NCI-H69 (cell line): ENCODE data around the gene ACSL4.
"Not testable (repeated sequence)": the region's sequence is repeated elsewhere in the genome, so short reads cannot be mapped to it uniquely, and the experiment has no call there.

ENCODE experiments used
- DNase-seq: peaks from one replicate; lab custom pipeline; 2025; lab: John Stamatoyannopoulos, UW

The ACSL4 gene

DNA sequence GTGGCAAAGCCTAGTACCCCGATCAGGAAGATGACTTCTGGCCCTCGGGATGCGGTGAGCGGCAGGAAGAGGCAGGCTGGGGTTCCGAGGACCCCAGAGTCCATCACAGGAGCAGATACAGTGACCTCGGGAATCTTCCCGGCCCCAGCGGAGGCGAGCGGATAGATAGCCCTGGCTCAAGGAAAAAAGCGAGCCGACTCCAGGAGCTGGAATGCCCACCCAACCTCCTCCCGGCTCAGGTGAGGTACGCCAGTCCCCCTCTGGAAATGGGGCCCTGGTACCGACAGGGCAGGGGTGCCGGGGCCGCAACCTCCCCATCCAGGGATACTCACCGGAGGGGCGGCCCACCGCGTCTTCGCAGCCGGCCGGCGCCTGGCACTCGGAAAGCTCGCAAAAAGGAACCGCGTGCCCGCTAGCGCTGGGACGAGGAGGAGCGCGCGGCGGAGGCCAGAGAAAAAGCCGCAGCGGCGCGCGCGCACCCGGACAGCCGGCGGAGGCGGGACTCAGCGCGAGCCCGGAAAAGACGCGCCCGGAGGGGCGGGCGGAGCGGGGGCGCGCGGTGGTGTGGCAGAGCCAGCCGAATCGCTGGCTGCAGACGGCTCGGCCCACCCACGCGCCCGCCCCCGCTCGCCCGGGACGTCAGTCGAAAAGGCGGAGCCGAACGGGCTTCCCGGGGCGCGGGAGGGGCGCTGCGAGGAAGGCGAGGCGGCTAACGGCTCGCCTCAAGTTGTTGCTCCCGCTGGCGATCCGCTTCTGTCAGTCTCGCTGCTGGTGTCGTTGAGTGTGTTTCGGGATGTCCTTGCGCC, at the start of gene ACSL4:
TSS of gene ACSL4 (minus strand) at position 451 of the 806 bp plus-strand sequence. CDS start 49,894 bp downstream, outside the sequence.
- peak; percentile 94 for DNase-seq

DNA sequence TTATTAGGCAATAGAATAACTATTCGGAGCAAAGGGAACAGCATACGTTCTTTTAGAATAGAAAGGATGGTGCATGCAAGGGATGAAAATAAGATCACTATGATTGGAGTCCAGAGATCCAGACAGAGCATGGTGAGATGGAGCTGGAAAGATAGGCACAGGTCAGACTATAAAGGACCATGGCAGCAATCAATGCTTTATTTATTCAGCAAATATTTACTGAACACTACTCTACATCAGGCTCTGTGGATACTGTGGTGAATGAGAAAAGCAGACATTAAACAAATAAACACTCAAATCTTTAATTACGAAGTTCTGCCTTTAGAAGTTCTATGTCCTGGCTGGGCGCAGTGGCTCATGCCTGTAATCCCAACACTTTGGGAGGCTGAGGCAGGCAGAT, 44.7 kb upstream of the ACSL4 start:
- no peak for DNase-seq

DNA sequence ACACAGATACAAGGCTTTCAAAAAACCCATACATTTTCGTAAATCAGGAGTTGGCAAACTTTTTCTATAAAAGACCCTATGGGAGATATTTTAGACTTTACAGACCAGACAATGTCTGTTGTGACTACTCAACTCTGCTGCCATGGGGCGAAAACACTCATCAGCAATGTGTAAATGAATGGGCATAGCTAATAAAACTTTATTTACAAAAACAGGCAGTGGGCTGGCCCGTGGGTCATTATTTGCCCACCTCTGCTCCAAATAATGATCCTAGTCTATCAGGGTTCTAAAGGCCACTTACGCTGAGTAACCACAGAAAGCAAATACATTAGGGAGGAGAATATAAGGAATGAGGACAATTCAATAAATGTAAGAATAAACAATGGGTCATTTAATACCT, 43.9 kb upstream of the ACSL4 start:
- no peak for DNase-seq

DNA sequence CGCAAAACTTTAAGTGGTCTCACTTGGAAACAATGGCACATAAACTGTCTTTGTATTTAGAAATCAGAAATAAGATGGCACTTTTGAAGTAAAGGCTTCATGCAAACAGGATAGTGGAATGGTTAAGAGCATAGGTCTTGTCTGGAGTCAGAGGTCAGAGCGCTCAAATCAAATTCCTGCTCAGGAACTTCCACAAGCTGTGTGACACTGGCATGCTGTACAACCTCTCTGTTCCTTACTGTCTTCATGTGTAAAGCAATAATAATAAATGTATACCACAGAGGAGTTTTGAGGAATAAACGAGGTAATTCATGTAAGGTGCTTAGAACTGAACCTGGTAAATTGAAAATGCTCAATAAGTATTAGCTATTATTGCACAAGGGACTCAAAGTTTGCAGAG, 43.4 kb upstream of the ACSL4 start:
- no peak for DNase-seq

DNA sequence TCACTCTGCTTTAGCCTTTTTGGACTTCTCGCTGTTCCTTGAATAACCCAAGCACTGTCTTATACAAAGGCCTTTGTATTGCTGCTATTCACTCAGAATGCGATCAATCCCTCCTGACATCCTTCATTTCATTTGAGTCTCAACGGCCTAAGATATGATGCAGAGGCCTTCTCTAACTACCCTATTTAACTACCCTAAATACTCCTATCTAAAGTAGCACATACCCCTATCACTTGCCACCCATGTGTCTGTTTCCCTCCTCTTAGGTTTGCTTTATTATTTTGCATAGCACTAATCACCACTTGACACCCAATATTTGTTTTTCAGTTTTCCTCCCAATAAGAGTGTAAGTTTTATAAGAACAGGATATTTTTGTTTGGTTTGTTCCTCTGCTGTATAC, 42.3 kb upstream of the ACSL4 start:
- no peak for DNase-seq

DNA sequence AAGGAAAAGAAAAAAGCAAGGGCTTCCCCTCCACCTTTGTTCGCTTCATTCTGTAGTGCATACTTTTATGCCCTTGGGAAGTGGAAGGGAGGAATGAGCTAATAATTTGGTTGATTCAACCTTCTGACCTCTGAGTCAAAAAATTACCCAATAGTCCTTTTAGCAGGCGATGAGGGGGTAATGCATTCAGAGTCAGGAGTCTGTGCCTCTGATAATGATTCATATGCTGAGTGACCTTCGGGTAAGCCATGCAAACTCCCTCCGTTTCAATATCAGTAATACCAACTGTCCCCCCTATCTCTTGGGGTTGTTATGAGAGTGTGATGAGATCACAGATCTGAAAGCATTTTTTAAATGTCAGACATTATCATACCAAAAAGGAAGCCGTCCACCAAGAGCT, 41.6 kb upstream of the ACSL4 start:
- DNase-seq = no peak

DNA sequence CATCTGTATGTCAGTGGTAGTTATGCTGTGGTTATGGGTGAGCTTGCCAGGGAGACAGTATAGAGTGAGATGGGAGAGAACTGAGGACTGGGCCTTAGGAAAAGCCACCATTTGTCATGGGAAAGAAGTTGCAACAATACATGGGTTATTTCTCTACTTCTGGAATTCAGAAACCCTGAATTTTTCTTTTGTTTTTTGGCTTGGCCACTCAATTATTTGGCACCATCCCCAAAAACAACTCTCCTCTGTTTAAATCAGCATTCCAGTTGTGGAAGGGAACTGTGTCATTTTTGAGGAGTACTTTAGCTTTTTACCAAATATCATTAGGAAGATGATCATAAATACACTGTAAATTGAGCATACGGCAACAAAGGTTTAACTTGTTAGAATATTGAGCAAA, 41.1 kb upstream of the ACSL4 start:
- no peak for DNase-seq

DNA sequence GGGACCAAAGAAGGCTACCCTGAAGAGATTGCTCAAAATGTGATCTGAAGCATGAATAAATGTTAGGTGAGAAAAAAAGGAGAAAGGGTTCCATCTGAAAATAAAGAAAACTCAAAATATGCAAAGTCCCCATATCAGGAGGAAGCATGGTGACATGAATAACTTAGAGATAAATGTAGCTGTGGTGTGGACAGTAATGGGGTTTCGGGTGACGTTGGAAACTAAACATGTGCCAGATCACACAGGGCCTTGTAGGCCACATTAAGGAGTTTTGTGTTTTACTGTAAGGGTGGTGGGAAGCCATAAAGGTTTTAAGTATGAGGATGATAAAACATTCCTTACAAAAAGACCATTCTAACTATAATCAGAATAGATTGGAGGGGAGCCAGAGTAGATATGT, 40.3 kb upstream of the ACSL4 start:
- DNase-seq = no peak

DNA sequence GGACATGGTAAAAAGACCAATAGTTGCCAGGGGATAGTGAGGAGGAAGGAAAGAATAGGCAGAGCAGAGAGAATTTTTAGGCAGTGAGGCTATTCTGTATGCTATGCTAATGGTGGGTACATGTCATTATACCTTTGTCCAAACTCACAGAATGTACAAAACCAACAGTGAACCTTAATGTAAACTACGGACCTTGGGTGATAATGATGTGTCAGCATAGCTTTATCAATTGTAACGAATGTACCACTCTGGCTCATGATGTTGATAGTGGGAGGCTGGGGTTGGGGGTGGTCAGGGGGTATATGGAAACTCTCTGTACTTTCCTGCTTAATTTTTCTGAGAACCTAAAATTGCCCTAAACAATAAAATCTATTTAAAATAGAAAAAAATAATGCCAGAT, 37.7 kb upstream of the ACSL4 start:
- DNase-seq = no peak

DNA sequence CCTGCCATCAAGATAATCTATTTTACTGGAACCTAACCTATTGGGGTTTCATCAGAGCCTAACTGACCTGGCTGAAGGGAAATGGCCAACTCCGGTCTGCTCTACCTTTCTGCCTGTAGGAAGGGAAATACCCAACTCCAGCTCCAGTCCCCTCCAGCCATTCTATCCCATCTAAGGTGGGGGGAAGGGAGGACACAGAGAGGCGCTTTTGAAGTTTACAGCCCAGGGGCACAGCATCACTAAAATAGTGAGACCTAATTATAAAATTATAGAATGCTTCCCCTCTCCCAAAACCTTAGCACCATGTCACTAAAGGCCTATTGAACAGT, 27.8 kb upstream of the ACSL4 start:
- DNase-seq = no peak

DNA sequence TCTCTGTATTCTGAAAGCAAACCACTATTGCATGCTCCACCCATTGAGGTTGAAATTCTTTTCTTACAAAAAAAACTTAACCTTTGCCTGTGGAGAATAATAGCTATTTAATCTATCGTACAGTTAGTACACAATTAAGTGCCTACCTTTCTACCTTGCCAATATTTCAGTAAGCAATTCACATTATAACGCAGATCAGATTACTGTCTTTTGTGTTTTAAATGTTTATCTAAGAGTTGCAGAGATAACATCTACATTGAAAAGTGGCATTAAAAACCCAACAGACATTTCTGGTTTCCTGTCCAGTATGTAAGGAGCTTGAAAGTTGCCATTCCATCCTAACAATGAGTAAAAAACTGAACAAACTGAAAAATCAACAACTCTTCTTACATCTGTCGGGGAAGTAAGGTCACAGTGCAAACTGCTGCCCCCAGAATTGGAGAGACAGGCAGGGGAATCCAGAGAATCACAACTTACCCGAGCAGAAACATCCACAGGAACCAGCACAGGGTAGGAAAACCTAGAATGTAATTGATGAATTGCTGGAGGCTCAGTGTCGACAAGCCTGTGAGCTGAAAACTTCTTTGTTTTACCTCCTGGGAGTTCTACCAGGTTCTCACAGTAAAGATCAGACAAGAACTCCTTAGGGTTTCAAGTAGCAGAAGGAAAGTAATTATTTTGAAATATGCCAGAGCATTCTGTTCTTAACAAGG, 27.3 kb upstream of the ACSL4 start:
- DNase-seq = peak; percentile 33

DNA sequence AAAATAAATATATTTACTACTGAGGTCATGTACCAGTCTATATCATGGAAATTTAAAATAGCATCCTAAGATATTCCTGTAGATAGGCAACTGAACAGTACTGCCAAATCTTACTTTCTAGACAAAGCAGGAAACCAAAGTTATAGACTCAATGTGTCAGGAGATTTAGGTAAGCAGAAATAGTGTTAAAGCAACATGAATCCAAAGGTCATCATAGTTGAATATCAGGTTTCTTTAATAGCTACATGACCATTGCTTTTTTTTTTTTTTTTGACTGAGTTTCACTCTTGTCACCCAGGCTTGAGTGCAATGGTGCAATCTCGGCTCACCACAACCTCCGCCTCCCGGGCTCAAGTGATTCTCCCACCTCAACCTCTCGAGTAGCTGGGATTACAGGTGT, 20.2 kb upstream of the ACSL4 start:
- DNase-seq = no peak

DNA sequence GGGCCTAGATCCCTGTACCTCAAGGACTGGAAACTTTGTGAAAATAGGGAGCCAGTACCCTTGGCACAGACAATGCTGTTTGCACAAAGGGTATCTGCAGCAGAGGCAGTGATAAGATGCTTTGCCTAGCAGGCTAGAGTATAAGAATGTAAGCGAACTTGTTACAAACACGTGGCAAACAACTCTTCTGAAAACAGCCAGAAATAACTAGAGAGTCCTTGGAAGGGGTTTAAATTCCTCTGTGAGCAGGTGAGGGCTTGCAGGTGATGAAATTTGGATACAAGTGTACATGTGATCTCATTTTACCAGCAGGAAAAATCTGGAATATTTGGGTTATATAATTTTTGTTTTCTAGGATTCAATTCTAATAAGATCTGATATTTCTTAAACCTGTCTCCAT, 18.6 kb upstream of the ACSL4 start:
- no peak for DNase-seq

DNA sequence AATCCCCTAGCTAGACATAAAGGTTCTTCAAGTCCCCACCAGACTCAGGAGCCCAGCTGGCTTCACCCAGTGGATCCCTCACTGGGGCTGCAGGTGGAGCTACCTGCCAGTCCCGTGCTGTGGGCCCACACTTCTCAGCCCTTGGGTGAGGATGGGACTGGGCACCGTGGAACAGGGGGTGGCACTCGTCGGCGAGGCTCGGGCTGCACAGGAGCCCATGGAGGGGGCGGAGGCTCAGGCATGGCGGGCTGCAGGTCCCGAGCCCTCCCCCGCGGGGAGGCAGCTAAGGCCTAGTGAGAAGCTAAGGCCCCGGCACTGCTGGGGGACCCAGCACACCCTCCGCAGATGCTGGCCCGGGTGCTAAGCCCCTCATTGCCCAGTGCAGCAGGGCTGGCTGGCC, 16.1 kb upstream of the ACSL4 start:
- DNase-seq = no peak

DNA sequence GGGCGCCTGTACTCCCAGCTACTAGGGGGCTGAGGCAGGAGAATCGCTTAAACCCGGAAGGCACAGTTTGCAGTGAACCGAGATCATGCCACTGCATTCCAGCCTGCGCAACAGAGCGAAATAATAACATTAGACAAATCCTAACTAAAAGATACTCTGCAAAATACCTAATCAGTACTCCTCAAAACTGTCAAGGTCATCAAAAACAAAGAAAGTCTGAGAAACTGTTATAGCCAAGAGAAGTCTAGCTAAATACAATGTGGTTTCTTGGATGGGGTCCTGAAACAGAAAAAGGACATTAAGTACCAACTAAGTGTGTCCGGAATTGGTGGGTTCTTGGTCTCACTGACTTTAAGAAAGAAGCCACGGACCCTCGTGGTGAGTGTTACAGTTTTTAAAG, 14.6 kb upstream of the ACSL4 start:
- DNase-seq = no peak

DNA sequence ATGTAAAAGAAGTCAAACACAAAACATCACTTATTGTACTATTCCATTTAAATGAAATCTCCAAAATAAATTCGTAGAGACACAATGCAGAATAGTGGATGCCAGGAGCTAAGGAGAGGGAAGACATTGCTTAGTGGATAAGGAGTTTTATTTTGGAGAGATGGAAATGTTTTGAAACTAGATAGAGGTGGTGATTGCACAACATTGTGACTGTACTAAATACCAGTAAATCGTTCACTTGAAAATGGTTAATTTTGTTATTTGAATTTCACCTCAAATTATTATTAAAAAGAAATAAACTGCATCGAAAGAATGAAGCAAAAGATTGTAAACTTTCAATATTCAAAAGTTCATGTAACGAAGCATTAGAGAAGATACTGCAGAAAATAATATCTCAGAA, 9.7 kb upstream of the ACSL4 start:
- DNase-seq = no peak

DNA sequence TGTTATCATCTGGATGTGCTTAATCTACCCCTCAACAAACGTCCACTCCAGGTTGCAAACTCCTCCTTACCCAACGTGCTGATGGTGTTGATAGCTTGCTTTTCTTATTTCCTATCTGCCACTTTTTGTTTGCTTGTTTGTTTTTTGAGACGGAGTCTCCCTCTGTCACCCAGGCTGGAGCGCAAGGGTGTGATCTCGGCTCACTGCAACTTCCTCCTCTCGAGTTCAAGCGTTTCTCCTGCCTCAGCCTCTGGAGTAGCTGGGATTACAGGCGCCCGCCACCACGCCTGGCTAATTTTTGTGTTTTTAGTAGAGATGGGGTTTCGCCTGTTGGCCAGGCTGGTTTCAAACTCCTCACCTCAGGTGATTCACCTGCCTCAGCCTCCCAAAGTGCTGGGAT, 7.8 kb upstream of the ACSL4 start:
- DNase-seq = not testable (repeated sequence)

DNA sequence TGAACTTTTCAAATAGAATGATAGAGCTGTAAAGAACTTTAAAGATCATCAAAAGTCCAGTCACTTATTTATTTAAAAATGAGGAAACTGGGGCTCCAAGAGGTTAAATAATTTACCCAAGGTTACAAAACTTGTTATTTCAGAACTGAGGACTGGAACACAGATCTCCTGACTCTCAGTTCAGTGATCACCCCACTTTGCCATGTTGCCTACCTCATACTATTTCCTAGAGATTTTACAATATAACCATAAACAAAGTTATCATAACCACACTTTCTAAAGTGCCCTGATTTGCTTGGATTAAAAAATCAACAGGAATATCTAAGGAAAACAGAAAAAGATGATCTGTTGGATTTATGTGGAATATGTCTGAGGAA, 7.4 kb upstream of the ACSL4 start:
- DNase-seq = no peak

DNA sequence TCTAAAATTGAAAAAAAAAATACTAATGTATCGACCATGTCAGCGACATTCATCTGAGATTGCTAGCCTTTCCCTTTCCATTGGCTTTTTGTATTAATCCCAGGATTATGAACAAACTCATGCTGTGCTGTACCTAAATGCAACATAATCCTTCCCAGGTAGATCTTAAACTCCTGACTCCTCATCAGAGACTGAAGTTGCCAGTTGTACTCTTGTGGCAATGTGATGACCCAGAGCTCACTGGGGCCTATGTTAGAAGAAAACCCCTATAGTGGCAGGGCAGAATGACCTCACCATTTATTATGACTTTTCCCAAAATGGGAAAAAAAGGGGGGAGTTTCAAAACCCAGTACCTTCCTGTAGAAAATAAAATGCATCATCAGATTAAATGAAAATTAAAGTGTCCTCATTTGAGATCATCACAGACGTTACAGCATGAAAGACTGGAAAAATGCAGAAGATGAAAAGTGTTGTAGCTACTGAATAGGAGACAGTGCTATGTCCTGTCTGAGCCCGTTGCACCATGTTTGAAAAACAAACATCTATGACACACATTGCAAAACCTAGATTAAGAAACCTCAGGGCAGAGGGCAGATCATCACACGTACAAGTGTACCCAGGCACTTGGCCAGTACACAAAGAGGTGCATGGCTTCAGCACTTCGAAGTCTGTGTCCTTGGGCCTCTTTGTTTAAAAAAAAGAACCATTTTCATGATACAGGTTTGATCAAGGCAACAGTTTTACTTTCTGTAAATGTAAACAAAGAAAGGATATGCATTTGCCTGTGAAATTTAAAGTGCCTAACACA, 6.8 kb upstream of the ACSL4 start:
- no peak for DNase-seq

DNA sequence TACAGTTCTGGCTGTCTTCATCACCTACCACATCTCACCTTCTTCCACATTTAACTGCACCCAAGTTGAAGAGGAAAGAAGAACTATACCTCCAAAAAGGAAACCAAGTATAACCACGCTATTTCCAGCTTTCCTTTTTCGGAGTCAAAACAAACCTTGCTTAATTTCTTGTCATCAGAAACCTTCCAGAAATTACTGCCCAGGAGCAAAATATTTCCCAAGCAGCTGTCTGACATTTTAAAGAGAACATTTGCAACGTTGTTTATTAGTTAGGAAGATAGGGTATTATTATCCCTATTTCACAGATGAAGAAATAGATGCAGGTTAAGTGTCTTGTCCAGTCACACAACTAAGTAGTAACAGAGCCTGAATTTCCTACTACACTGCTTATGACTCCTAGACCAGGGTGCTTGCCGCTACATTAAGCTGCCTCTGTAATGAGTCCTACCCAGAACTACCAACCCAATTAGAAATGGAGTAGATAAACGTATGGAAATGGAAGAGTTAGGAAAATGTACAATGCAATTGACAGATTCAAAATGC, 2.2 kb upstream of the ACSL4 start:
- no peak for DNase-seq

DNA sequence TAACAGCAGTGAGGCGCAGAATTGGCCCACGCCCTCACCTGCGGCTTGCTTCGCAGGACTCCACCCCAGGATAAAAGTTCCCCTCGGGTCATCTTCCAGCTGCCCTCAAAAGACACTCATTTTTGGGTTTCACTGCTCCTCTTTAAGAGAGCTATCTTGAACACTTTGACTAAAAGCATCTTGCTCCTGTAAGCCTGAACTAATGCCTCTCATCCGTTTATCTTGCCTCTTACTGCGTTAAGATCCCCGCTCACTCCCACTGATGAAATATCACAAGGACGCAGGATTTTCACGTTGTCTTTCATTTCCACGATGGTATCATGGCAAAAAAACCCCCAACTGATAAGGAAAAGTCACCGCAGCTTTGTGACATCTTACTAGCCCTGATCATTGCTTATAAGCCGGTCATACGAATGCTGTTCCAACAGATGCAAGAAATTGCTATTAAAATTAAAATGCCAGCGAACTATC, 591 bp upstream of the ACSL4 start:
- no peak for DNase-seq

DNA sequence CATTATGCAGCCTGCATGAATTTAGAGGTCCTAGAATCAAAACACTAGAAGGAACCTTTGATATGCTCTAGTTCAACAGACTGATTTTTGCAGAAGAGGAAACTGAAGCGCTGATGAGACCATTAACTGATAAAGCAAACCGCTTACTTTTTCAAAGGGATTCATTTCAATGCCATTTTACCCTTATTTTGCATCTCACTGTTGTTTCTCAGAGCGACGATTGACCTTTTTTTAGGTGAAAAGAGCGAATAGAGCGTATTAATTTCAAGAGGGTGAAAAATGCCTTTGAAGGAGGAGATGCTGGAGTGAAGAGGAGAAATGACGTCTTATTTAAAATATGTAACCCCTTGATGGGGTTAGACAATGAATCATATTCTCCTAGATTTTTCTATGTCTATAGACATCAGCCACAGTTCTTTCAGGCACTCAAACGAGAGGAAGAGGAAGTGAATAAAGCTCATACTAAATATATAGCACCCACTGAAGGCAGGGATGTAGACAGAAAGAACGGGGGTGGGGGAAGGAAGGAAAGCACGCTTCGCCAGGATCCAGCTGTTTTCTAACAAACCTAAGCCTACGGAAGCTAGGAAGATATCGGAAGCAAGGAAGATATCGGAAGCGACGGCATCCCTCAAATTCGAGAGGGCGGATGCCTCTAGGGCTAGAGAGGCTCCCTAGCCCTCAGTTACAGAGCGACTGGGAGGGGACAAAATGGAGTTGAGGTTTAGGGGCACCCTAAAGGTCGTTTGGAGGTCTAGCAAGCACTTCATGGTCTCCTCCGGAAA, 848 bp downstream of the ACSL4 start:
- DNase-seq = peak; percentile 57
